Ramos (cell line): ENCODE data around the gene CCDC68.
"Not testable (repeated sequence)": the region's sequence is repeated elsewhere in the genome, so short reads cannot be mapped to it uniquely, and the experiment has no call there.

Source experiments
- in situ Hi-C: fragments of 300-500 bp; cut with MboI; formaldehyde crosslinking; loops from one replicate; pipeline ENCODE4 v1.14.3; 2022; ENCODE audit warnings: low sequenced_read_pairs; ENCODE audit not compliant: unreplicated experiment

Gene CCDC68

DNA sequence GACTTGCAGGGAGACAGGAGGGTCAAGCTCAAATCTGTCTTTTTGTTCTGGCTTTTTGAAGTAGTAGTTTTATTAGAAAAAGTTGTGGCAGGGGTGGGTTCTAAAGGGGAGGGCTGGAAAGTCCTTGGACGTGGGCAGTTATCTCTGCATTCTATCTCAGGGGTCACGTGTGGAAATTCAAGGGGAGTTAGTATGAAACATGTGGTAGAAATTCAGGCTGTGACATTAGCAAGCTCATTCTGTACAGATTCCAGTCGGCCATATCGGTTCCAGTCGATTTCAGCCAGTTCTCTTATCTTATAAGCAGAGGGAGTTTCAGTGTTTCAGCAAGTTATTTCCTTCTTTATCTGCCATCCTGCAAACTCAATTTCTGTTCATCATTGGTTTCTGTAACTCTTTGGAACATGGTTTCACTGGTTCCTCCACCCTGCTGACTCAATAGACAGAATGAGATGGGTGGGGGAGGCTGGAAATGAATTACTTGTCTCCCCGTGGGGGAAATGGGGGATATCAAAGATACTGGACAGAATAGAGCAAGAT, 78.0 kb downstream of the CCDC68 start:
- in situ Hi-C loops: no loop called here

DNA sequence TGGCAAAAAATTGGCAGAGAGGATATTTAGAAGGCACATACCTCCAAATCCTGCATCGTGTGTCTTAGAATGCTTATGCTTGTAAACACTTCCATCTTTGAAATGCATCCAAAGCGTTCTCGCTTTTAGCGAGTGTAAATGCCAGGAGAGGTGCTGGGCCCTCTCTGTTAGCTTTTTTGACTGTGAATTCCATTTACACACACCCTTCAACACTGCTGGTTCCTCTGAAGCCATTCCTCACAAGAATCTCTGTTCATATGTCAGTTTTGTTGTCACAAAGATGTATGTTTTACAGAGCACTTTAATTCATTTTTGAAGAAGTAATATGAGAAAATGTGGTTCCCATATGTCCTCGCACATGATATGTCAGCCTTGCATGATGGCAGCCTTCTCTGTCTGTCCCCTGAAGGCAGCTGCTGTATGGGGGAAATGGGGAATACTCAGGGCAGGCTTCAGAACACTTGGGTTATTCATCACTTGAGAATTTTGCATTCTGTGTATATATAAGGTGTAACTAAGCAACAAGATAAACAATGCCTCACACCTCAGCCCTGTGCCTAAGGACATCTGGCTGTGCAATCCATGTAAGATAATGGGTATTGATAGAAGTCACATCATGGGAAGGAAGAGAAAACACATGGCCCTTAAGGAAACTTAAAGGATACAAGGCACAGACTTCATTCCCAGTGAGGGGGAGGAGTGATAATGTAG, 78.7 kb downstream of the CCDC68 start:
- in situ Hi-C loops: no loop called here

DNA sequence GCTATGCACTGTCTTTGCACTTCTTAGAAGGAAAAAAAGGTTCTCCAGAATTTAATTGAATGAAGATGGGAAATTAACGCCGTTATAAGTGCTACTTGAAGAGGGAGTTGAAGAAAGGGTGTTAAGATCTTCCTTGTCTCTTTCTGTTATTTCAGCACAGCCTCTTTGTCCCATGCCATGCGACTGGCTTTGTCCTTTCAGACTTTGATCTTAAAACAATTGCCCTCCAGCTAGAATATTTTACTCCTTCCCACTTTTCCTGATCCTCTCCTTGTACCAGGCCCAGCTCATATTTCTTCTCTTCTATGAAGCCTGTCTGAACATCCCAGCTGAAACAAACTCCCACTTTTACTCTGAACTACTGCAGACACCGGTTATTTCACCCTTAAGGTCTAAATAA, 79.6 kb downstream of the CCDC68 start:
- in situ Hi-C loops: no loop called here

DNA sequence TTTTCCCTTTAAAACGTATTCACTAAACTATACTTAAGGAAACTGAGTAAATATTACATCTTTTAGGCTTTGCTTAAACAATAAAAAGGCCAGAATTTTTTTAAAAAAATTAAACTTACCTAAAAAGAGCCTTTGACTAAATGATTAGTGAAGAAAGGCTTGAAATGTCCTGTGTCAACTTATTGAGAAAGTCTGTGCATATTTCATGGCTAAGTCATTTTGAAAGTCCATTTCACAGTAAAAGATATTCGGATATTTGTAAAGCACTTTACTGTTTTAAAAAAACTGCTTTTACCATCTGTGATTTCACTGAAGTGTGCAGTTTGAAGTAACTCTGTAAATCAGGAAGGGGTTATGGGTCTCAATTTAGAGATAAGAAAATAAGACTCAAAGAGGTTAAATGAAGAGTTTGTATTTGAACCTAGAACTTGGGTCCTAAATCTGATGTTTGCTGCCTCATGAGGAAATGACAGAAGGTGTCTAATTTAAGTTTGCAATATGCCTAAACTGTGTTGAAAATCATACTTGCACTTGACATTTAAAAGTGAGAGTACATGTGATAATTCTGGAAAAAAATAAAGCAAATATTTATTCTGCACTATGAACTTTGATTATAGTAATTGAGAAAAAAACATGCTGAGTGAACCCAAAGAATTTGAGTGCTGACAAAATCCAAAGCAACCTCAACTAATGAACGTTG, 80.5 kb downstream of the CCDC68 start:
- in situ Hi-C loops: no loop called here

DNA sequence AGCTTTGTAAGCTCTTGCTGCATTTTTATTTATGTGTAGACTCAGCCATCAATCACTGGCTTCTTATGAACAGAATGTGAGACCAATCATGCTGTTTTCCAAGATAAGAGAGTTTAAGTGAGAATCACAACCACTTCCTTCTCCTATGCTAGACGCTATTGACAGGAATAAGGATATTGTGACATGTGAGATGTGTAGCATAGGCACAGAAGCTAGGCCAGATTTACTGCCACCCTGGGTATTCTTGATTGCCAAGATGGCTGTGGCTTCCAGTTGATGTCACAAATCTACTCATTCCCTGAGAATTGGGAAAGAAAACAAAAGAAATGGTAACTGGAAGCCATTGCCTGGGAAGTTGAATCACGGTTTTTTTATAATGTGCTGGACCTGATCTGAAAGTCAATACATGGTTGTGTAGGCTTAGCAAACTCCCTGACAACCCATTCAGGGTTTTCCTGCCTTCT, 81.1 kb downstream of the CCDC68 start:
- in situ Hi-C loops: no loop called here

DNA sequence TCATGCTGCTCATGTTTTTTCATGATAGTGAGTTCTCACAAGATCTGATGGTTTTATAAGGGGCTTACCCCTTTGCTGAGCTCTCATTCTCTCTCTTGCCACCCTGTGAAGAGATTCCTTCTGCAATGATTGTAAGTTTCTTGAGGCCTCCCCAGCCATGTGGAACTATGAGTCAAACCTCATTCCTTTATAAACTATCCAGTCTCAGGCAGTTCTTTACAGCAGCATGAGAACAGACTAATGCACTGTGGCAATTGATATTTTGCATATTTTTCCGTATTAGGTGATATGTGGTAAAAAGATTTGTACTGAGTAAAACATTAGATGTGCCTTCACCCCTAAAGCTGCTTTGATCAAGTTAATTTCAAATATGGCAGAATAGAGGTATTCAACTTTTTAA, 82.2 kb downstream of the CCDC68 start:
- in situ Hi-C loops: no loop called here

DNA sequence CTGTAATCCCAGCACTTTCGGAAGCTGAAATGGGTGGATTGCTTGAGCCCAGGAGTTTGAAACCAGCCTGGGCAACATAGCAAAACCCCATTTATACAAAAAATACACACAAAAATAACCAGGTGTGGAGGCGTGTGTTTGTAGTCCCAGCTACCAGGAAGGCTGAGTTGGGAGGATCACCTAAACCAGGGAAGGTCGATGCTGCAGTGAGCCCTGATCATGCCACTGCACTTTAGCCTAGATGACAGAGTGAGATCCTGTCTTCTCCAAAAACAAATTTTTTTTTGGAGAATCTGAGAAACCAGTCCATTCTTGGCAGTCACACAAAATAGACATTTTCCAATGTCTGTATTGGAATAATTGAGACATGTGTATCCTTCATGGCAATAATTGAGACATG, 84.2 kb downstream of the CCDC68 start:
- in situ Hi-C loops: no loop called here

DNA sequence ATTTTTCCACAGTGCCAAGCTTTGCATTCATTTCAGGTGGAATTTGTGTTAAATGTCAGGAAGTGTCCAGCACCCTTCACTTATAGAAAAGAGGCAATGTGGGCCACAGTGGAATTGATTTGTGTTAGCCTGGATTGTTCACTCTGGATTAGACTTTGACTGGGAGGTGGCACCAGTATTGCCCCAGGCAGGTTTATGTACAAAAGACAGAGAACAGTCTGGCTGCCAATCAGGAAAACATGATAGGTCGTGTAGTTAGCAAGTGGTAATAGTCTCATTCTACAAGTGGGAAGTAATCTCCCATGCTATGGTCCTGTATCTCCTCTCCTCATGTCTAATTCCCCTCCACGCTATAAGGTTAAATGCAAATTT, 85.4 kb downstream of the CCDC68 start:
- in situ Hi-C loops: no loop called here

DNA sequence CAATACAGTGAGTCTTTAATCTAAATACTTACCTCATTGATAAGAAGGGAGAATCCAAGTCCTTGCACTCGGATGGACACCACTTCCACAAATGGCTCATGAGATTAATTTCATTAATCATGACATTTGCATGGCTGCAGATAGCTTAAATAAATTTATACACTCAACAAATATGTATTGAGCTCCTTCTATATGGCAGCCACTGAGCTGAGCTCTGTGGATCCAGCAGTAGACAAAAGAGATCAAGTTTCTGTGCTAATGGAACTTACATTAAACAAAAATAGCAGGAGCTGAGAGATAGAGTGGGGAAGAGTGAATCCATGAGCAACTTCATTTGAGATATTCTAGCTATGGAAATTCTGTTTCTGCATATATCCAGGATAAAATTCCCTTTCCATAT, 86.6 kb downstream of the CCDC68 start:
- in situ Hi-C loops: no loop called here

DNA sequence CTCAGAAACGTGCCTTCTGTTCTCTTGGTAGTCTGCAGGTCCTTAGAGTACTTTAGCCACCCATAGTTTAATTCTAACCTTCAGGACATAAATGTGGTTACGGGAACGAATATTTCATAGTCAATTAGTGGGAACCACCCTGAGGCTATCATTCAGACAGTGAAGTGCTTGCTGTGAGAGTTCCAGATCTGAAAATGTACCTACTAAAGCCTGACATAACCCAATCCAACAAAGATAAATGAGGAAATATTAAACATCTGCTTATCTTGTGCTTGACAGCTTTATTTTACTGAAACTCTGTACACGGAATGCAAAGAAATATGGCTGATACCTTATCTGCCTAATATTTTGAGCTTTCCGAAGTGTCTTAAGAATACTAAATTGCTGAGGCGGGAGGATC, 88.0 kb downstream of the CCDC68 start:
- in situ Hi-C loops: no loop called here

DNA sequence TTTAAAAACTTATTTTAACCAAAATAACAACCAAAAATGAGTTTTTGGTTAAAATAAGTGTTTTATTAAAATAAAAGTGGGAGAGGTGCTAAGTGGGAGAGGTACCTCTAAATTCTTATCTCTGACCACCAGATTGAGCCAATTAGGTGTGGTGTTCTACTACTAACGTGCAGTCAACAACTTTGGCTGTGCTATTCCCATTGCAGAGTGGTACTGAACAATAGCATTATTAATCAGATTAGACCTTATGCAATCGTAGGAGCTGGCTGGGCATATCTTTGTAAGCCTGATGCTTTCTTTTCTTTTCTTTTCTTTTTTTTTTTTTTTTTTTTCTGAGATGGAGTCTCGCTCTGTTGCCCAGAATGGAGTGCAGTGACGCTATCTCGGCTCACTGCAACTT, 92.1 kb downstream of the CCDC68 start:
- in situ Hi-C loops: no loop called here

DNA sequence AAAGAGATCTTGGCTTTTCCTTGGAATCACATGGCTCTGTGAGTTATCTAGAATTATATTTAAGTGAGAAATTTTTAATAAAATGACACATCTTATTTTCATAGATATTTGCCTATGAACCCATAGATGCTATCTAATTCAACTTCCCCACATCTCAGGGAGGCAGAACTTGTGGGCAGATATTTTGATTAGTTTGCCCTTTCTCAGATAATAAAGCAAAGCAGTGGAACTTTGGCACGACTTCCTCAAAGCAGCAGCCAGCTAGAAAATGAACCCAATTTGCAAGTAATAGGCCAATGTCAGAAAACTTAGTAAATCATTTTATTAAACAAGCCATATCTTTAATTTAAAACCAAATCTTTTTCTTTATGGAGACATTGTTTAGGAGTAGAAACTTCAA, 98.3 kb downstream of the CCDC68 start:
- in situ Hi-C loops: no loop called here

DNA sequence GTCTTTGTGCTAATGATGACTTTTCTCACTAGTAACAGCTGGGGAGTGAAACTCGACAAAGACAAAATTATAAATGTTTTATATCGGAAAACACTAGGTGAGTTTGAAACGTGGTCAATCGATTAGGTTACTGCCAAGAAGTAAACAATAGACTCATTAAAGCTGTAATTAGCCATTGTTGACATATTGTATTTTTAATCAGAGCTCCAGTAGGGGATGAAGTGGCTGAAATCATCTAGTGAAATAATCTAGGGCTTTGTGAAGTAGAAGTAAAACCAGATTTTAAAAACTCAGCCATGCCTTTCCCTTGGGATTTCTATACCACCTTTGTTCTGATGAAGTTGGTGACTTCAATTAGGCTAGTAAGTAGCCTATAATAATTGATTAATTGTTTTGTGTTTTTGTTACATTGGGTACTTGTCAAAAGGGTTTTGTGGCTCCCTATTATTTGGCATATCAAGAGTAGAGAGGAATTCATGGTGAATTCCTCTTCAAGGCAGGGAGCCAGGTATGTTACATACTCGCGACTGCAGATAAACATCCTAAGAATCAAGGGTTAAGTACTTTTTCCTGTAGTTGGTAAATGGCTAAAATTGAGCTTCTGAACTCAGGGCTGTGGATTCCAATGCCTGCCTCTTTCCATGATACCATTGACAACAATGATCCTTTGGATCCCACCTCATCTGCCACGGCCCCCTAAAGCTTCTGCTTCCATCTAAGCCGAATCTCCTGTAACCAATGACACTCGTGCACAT, 99.4 kb downstream of the CCDC68 start:
- in situ Hi-C loops: no loop called here

DNA sequence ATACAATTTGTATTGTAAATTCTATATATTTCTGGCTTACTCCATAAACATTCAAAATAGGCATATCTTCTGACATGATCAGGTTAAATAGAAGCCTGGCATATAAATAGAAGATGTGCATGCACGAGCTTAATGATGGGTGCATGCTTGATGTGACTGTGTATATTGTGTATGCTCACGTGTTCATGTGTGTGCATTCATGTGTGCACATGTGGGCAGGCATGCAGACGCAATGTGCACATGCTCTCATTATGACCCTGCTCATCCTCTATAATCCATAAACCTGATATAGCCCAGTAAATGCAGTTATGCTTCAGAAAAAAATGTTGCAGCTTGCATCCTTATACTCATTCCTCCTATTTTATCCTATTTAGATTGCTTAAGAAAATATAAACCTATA, 101.8 kb downstream of the CCDC68 start:
- in situ Hi-C loops: no loop called here

DNA sequence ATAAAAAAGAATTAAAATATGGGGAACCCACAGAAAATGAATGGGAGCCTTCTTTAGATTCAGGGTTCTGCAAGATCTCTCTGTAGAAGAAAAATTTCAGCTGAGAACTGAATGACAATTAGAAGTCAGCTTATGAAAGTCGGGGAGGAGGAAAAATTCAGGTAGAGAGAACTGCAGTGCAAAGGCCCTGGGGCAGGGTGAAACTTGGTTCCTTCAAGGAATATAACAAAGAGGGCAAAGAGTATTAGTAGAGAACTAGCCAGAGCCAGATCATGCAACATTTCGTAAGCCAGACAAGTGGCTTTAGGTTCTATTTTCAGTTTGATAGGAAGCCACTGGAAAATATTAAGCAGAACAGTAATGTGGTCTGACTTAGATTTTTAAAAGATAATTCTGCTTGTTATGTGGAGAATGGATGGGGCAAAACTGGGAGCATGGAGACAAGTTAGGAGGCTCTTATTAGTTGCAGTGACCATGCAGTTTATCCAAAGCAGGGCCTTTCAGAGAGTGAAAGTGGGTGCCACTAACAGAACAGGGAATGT, 103.1 kb downstream of the CCDC68 start:
- in situ Hi-C loops: no loop called here

DNA sequence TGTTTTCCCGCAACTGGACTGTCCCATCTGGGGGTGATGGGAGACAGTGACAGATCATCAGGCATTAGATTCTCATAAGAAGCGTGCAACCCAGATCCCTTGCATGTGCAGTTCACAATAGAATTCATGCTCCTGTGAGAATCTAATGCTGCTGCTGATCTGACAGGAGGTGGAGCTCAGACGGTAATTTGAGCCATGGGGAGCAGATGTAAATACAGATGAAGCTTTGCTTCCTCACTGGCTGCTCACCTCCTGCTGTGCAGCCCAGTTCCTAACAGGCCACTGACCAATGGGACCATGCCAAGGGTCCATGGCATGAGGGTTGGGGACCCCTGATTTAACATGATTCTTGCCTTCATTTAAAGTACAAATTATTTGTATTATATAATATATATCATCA, 104.2 kb downstream of the CCDC68 start:
- in situ Hi-C loops: not testable (repeated sequence)

DNA sequence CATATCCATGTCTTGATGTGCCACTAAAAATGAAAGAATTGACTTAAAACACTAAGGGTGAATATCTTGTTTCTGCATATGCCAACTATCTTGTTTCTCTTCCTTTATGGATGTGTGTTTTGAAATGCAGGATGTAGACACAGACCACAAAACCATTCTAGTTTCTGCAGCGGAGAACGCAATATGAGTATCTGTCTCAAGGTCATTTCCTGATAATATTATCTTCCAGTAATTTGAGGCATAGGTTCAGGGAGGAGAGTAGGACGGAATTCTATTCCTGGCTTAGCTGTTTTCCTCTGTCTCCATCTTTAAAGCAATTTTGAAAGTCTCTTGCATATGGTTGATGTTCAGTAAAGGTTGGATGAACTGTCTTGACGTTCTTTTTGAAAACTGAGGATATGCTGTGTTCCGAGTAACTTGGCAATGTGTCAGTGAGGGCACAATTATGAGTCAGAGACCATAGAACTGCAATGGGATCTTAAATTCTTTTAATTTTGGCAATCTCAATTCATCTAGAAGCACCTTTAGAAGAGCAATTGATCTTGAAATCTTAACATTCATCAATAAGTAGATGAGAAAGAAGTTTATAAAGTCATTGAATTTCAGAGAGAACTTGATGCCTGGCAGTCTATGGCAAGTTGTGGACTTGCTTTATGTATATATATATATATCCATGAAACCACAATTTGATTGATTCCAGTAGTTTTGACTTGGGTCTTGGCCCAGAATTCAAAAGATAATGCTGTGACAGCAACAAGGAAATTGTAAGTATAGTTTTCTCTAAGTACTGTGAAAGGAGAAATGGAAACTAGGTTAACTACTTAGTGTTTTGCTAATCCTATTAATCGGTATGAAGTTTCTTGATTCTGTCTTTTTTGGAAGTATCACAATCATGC, 106.2 kb downstream of the CCDC68 start:
- in situ Hi-C loops: no loop called here
